WERI-Rb-1 (cell line): Measurements from ENCODE around the gene RGS3.

Experiments used
- DNase-seq: peaks from one replicate; pipeline ENCODE4 v3.0.0-alpha.2; 2020
- H3K27ac ChIP-seq: fragments of 250-450 bp; sonication (Bioruptor Pico); 2 replicates; pipeline ENCODE4 v1.5.1; 2020; ENCODE audit warnings: mild to moderate bottlenecking, moderate library complexity
- H3K27me3 ChIP-seq: fragments of 250-450 bp; sonication (Bioruptor Pico); 2 replicates; pipeline ENCODE4 v1.5.1; 2021; ENCODE audit warnings: mild to moderate bottlenecking, low read depth, moderate library complexity; ENCODE audit not compliant: insufficient read depth, severe bottlenecking
- H3K36me3 ChIP-seq: fragments of 250-450 bp; sonication (Bioruptor Pico); 2 replicates; pipeline ENCODE4 v1.5.1; 2020; ENCODE audit warnings: mild to moderate bottlenecking, moderate library complexity
- H3K4me3 ChIP-seq: 2 replicates; pipeline ENCODE4 v1.5.1; 2011; ENCODE audit warnings: low read depth, mild to moderate bottlenecking, control low read depth, low read length
- H3K9me3 ChIP-seq: fragments of 250-450 bp; sonication (Bioruptor Pico); 2 replicates; pipeline ENCODE4 v1.5.1; 2021; ENCODE audit warnings: mild to moderate bottlenecking, moderate library complexity; ENCODE audit not compliant: severe bottlenecking
- TF ChIP-seq, protein P1 (sequence below): IDR thresholded peaks from 2 replicates; pipeline ENCODE4 v1.5.1; 2011; ENCODE audit warnings: low read depth, mild to moderate bottlenecking, control low read depth, inconsistent platforms, low read length

The RGS3 gene

DNA sequence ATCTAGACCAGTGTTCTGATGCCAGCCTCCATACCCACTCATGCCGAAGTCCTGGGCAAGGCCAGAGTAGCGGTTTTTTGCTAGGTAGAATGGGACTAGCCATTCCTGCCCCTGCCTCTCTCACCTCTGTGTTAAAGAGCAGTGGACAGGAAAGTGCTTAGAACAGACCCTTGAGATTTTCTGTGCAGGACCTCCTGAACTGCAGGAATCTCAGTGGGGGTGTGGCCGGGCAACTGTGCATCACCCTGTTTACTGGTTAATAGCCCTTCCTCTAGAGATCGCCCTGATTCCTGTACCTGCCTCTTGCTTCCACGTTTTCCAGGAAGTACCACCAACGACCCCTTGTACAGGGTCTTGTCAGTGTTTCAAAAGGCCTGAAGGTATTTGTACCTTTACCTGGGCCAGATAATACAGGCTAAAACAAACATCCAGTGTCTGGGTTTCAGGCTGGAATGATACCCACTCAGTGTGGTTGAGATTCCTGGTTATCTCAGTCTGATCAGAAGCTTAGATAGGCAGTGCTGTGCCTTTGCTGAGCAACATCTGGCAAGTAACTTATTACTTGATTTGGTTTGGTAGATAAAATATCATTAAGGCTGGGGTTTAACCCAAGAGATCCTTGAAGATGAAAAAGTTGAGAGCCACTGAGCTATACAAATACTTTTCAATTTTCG lies 65.9 kb downstream of the RGS3 start:
- peaks cover 3% of the 10 kb centered on the region; the same call in 1 of the 2 replicates for H3K36me3 ChIP-seq

DNA sequence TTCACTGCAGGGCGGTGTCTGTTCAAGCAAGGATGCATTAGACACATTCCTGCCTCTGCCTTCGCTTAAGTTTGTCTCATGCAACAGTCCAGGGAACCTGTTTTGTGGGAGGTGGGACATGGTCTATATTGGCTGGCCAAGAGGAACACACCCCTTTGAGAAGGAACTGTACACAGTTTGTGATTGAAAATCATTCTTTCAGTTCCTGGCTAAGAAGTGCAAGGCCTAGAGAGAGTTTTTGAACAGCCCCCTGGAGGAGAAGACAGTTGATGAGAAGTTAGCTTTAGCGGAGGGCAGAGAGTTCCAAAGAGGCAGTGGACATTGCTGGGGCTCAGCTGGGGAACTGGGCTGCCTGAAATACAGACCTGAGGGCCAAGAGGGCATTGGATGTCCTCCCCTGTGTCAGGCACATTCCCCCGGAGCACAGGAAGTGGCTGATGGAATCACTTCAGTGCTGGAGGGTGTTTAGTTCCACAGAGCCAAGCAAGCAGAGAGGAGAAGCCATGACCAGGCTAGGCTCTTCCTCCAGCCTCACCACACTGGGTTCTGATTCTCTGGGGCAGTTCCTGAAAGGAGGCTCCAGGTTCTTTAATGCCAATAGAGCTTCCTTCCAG lies 66.6 kb downstream of the RGS3 start:
- Histone ChIP-seq H3K27me3 (no peaks in the 10 kb centered on the region), H3K27ac (no peak overlapping the region; the same call in 1 of the 2 replicates), H3K36me3 (peaks cover 3% of the 10 kb centered on the region; the same call in 1 of the 2 replicates), H3K9me3 (no peaks in the 10 kb centered on the region), H3K4me3 (no peak overlapping the region)
- no peak for DNase-seq
- TF ChIP-seq, protein P1, sequence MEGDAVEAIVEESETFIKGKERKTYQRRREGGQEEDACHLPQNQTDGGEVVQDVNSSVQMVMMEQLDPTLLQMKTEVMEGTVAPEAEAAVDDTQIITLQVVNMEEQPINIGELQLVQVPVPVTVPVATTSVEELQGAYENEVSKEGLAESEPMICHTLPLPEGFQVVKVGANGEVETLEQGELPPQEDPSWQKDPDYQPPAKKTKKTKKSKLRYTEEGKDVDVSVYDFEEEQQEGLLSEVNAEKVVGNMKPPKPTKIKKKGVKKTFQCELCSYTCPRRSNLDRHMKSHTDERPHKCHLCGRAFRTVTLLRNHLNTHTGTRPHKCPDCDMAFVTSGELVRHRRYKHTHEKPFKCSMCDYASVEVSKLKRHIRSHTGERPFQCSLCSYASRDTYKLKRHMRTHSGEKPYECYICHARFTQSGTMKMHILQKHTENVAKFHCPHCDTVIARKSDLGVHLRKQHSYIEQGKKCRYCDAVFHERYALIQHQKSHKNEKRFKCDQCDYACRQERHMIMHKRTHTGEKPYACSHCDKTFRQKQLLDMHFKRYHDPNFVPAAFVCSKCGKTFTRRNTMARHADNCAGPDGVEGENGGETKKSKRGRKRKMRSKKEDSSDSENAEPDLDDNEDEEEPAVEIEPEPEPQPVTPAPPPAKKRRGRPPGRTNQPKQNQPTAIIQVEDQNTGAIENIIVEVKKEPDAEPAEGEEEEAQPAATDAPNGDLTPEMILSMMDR = no peak

More for the DNA sequence above, 65.9 kb downstream of the RGS3 start:
- Histone ChIP-seq H3K4me3 (no peak overlapping the region), H3K27me3 (no peaks in the 10 kb centered on the region), H3K9me3 (no peaks in the 10 kb centered on the region), H3K27ac (no peak overlapping the region)
- TF ChIP-seq, protein P1 = no peak
- DNase-seq = no peak

DNA sequence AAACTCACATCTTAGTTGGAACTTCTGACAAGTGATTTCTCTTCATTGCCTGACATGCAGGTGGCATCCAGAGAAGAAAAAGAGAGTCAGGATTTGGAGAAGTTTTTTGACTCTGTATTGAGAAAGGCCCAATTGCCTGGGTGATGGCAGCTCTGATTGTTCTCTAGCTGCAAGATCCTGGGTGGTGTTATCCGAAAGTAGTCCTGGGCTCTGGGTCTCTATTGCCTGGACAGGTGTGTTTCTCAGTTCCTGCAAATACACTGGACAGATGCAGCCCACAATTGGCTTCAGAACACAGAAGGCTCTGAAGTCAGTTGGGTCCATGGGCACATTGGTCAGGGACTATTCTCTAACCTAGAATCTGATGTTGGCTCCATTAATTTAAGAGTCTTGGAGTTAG lies 67.4 kb downstream of the RGS3 start:
- no peaks in the 10 kb centered on the region for H3K27me3 ChIP-seq

DNA sequence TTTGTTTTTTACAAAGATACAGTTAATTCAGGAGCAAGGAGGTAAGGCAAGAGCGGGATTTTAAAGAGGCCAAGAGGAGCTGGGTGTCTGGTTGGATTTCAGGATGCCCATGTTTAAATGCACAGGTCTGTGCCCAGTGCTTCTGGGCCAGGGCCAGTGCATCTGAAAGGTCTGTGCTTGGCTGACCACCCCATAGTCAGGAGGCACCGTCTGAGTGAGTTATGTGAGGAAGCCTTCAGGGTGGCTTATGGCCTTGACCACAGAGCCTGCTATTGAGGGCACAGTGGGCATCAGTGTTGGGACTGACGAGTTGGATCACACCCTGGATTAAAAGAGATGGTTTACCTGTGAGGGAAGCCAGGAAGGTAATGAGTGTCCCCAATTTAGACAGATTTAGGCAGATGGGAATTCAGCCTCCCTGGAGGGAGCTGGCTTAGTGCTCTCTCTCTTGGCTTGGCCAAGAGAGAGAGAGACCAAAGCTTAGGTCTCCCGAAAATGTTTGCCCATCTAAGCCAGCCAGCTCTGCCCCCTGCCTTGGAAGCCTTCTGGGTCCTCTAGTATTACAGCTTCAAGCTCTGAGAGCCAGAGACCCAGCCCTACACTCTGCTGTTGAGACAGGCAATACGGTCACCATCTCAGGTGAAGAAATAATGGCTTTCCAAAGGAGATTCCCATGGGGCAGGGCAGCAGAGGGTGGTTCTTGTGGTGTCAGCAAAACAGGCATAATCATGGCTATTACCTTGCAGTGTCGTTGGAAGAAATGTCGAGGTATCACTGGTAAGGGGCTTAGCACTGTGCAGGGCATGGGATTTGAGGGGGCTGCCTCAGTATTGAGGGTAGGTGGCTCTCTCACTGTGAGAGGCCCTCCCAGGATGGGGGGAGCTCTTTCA lies 68.6 kb downstream of the RGS3 start:
- Histone ChIP-seq H3K27ac (no peak overlapping the region), H3K9me3 (no peaks in the 10 kb centered on the region), H3K27me3 (no peaks in the 10 kb centered on the region), H3K4me3 (no peak overlapping the region), H3K36me3 (peaks cover 3% of the 10 kb centered on the region; the same call in 1 of the 2 replicates)
- DNase-seq = no peak
- TF ChIP-seq, protein P1 = no peak

More for the DNA sequence above, 67.4 kb downstream of the RGS3 start:
- Histone ChIP-seq H3K9me3 (no peaks in the 10 kb centered on the region), H3K4me3 (no peak overlapping the region), H3K27ac (no peak overlapping the region), H3K36me3 (peaks cover 3% of the 10 kb centered on the region; the same call in 1 of the 2 replicates)
- no peak for DNase-seq
- TF ChIP-seq, protein P1 = no peak

DNA sequence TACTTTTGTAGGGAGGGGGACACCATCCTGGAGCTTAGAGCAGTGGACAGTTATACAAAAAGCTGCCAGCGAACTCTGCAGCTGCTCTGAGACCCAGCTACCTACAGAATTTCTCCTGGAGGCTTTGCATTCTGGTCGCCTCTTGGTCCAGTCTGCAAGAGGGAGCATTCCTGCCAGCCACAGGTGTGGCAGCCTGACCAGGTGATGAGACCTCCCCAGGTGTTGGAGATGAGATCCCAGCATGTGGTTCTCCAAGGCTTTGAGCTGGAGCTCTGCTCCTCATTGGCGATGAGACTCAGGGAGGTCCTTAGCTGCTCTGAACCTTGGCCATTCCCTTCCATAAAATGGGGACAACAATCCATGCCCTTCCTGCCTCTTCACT lies 69.3 kb downstream of the RGS3 start:
- no peak for DNase-seq
- Histone ChIP-seq H3K9me3 (no peaks in the 10 kb centered on the region), H3K4me3 (no peak overlapping the region), H3K27ac (no peak overlapping the region), H3K36me3 (peaks cover 3% of the 10 kb centered on the region; the same call in 1 of the 2 replicates), H3K27me3 (no peaks in the 10 kb centered on the region)
- TF ChIP-seq, protein P1 = no peak
